Stimulated activated CD4-positive, alpha-beta T cell treated with anti-CD3 and anti-CD28 coated beads, TNF-alpha, amount 100 ng/mL, for 24 hours (primary cell): ENCODE results near the gene ANXA4.
"Not testable (repeated sequence)": the region's sequence is repeated elsewhere in the genome, so short reads cannot be mapped to it uniquely, and the experiment has no call there.

Source experiments
- DNase-seq, 3 experiments: peaks; one replicate each; pipeline ENCODE4 v3.0.0-alpha.2; 2020; ENCODE audit warnings: low read depth in 3 of 3

Gene ANXA4

DNA sequence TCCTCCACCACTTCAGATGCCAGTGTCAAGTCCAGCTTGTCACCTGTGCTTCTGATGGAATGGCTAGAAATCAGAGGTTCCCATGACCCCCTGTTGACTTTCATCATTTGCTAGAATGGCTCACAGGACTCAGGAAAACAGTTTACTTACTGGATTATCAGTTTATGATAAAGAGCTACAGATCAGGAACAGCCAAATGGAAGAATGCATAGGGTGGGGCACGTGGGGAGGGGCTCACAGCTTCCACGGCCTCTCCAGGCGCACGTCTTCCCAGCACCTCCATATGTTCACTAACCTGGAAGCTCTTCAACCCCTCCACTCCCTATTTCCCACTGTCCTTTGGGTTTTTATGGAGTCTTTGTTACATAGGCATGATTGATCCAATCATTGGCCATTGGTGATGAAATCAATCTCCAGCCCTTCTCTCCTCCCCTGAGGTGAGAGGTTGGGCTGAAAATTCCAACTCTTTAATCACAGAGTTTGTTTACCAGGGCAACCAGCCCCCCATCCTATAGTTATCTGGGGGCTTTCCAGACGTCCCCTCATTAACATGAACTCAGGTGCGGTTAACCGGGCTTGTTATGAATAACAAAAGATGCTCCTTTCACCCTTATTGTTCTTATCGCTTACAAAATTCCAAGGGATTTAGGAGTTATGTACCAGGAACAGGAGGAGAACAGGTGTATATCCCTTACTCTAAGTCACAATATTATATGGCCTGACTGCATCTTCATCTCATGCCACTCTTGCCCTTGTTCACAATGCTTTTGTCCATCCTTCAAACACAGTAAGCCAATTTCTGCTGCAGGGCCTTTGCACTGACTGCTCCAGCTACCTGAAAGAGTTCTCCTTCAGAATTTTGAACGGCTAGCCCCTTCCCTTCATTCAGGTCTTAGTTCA, 35.2 kb downstream of the ANXA4 start:
- no peak for DNase-seq

DNA sequence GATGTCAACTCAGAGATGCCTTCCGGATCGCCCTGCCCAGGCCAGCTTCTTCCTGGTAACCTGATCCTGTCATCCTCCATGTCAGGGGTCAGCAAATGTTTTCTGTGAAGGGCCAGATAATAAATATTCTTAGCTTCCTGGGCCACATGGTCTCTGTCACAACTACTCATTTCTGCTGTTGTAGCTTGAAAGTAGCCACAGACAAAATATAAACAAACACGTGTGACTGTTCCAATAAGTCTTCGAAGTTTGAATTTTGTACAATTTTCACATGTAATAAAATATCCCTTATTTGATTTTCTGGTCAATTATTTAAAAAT, 35.8 kb downstream of the ANXA4 start:
- no peak for DNase-seq

DNA sequence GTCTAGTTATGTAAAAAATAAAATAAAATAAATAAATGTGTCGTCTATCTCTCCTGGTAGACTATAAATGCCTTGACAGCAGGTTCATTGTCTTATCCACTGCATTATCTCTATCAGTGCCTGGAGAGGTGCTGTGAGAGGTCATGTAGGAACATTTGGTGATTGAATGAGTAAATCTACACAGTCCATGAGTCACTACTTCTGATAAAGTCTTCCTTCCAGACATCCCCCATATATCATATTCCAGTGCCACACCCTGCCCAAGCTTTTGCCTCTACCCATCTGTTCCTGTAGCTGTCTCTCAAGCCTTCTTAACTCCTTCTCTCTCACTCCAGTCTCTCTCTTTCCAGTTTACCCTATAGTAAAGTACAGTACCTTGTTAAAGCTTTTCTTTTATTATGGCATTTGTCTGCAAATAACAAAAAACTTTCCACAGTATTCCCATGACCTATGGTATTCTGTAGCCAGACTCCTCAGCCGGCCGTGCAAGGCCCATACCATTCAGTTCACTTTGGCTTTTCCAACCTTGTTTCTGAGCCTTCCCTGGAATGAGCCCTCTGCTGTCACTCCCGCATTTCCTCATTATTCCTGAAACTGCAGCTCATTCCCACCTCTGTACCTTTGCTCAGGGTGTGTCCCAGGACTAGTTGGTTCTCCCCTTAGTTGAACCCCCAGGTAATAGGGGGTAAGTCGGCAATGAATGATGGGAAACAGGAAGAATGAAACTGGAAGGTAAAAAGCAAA, 37.5 kb downstream of the ANXA4 start:
- no peak for DNase-seq

- DNase-seq = no peak
These were observed 39.0 kb downstream of the ANXA4 start for GRCh38 chr2:69780921-69781320.

DNA sequence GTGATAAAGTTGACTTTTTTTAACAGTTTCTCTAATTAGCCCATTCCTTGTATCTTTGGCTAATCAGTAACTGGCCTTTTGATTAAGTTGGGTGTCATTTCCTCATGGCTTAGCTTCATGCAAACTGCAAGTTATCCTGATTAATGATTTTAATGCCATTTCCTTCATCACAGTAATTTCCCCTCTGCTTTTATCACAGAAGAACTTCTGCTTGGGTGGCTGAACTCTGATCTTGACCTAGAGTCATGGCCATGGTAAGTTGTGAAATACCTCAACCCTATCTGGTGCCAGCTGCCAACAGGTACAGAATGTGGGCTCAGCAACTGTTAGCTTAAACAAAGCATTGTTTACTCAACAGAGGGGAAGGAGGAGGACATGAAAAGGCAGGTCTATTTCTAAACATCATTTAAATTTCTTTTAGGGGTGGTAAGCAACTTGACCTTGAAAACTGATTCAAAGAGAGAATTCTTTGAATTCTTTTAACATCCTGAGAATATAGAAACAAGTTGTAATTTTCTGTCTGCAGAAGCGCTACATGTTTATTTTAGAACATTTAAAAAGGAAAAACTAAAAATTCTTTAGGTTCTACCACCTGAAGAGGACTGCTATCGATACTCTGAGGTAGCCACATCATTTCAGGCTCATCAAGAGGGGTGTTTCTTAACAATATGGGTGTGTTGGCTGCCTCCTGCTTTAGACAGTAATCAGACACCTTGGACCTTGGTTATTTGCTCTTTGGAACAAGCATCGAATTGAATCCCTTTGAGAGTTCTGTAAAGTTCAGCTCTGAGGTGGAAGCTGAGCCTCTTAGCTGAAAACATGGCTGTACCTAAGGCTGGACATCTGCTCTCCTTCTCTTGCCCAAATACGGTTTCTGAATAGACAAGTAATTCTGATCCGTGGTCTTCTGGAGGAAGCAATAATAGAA, 39.7 kb downstream of the ANXA4 start:
- no peak for DNase-seq

DNA sequence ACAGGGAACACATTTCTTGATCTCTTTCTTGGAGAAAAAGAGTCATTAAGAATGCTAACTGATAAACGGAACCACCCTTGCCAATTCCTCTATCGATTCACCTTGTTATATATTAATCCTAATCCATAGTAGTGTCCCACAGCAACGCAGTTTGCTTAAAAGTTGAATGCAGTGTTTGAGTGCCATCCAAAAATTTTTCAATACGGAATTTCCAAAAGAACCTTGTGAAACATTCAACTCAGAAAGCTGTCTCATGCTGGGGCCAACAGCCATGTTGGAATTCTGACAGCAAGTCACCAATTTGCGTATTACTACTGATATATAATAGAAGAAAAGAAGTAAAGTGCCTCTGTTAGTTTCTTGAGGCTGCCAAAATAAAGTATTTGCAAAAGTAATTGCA, 42.3 kb downstream of the ANXA4 start:
- DNase-seq = no peak

DNA sequence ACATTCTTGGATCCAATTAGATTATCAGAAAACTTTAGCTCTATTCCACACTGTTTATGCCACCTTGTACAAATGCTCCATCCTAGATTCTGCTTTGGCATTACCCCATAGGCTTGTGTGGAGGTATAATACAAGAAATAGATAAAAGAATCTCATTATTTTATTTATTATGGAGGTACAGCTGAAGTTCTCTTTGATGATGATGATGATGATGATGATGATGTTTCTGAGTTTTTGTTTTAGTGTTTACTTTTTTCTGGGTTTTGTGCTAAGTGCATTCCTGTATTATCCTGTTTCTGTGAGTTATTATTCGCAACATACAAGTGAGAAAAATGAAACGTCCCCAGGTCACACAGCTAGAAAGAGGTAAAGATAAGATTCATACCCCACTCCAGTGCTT, 43.4 kb downstream of the ANXA4 start:
- DNase-seq = no peak

- DNase-seq = no peak
These were observed 44.2 kb downstream of the ANXA4 start for GRCh38 chr2:69786052-69786560.

DNA sequence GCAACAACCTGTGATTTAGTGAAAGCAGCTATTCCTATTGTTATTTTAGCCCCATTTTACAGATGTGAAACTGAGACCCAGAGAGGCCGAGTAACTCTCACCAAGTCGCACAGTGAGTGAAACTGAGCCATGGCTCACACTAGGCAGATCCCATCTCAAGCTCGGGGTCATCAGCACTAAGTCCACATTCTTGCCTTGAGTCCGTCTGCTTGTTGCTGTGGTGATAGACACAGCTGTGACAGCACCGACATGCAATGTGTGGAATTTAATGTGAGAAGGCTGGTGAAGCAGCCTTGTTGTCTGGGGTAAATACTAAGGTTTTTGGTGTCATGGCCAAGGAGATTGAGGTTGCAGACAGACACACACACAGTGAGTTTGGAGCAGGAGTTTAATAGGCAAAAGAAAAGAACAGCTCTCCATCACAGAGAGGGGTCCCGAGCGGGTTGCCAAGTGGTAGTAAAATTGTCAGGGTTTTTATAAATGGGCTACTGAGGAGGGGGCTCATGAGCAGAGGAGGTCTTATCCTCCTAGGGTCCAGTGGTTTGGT, 47.3 kb downstream of the ANXA4 start:
- no peak for DNase-seq

DNA sequence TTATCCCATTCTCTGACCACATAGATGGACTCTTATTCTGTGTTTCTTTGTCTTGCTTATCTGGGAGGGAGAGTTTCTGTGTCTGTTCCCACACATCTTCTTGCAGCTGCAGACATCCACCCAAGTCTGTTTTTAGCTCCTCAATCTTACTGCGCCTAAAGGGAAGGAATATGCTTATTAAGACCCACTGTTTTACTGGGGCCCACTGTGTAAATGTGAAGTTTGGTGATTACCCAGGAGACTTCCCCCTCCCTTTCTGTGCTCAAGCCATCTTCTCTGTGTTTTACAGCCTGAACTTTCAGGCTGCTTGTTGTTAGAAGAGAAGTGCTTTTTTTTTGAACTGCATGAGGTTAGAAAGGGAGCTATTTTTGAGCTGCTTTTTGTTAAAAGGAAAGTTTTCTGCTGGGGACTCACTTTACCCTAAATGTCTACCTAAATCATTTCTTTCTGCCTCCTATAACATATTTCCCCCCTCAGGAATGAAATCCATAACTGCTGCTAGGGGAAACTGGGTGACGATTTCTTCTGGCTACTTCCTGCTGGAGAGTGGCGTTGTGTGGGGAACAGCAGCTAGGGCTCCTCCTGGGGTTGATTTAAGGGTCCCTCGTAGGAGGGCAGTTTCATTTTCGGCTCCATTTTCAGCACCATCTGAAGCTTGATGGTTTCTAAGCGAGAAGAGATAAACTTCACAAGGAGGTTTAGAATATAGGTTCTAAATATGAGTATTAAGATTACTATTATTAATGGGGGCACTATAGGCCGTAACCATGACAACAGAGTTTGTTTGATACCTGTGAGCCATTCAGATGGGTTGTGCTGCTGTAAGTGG, 48.1 kb downstream of the ANXA4 start:
- no peak for DNase-seq

DNA sequence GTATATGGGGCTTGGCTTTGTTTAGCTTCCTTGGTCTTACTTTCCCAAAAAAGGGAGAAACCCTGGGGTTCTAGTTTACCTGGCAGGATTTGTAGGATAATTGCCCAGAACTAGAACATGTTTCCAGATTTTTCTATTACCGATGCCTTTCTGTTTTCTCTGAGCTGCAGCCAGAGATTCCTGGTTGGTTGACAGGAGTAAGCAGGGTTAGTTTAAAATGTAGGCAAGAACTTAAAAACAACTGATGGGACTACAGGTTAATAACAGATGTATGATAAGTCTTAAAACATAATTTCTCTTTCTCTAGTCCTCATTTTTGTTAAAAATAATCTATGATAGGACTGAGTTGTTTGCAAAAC, 48.6 kb downstream of the ANXA4 start:
- DNase-seq = no peak

- DNase-seq = no peak
These were observed 49.1 kb downstream of the ANXA4 start for GRCh38 chr2:69791045-69791444.

DNA sequence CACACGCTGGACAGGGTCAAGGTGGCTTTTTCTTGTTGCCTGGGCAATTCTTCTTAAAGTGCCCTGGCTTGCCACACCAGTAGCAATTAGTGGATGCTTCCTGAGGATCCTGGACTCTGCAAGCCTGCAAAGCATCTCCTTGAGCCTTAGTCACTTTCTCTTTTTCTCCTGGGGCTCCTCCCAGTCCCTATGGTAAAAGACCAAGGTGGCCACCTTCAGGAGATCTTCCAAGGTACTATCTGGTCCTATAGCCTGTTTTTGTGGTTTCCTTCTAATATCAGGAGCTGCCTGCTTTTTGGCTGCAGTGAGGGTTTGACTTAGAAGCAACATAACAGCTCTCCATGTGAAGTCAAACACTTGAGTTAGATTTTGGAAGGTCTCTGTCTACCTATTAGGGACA, 54.2 kb downstream of the ANXA4 start:
- DNase-seq = no peak

- DNase-seq = no peak
These were observed 55.3 kb downstream of the ANXA4 start for GRCh38 chr2:69797235-69797634.

- DNase-seq = no peak
These were observed 55.9 kb downstream of the ANXA4 start for GRCh38 chr2:69797836-69798289.

GRCh38 chr2:69798290-69798908, 56.5 kb downstream of the ANXA4 start:
- no peak for DNase-seq

GRCh38 chr2:69798909-69799526, 57.1 kb downstream of the ANXA4 start:
- no peak for DNase-seq

- DNase-seq = no peak
These were observed 59.9 kb downstream of the ANXA4 start for GRCh38 chr2:69801745-69802290.

DNA sequence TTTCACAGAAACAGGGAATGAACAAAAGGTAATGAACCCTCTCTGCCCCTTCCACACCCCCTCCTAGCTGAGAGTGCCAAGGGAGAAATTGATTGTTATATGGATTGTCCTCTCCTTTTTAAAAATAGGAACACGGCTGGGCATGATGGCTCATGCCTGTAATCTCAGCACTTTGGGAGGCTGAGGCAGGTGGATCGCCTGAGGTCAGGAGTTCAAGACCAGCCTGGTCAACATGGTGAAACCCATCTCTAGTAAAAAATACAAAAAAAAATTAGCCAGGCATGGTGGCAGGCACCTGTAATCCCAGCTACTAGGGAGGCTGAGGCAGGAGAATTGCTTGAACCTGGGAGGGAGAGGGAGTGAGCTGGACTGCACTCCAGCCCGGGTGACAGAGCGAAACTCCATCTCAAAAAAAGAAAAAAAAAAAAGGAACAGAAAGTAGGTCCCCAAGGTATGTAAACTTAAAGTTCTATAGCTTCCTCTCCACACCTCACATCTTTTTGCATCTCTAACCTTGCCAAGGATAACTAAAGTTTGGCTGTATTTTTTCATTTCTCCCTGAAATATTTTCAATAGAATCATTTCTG, 60.9 kb downstream of the ANXA4 start:
- DNase-seq = not testable (repeated sequence)
